Activated CD8-positive, alpha-beta memory T cell treated with anti-CD3 and anti-CD28 coated beads for 1 hour (primary cell): ENCODE measurements around the gene ILDR1.

Experiments
- DNase-seq, 2 donors: peaks; one replicate each; pipeline ENCODE4 v3.0.0-alpha.2; 2020; ENCODE audit warnings: low read depth in 1 of 2; ENCODE audit errors: extremely low read depth in 1 of 2

ILDR1 gene

GRCh38 chr3:121995161-121996137 is 26.6 kb downstream of the ILDR1 start:
- no peak for DNase-seq

GRCh38 chr3:121994551-121994950 is 27.5 kb downstream of the ILDR1 start:
- DNase-seq = no peak

- no peak for DNase-seq
Observed at GRCh38 chr3:121992601-121993560, 29.2 kb downstream of the ILDR1 start.

GRCh38 chr3:121989943-121990342 is 32.1 kb downstream of the ILDR1 start:
- no peak for DNase-seq

GRCh38 chr3:121988146-121988545 is 33.9 kb downstream of the ILDR1 start:
- no peak for DNase-seq

- DNase-seq = no peak
Observed at GRCh38 chr3:121985846-121986245, 36.2 kb downstream of the ILDR1 start.

GRCh38 chr3:121981473-121981872 is 40.6 kb downstream of the ILDR1 start:
- DNase-seq = no peak

GRCh38 chr3:121980450-121980796 is 41.6 kb downstream of the ILDR1 start:
- DNase-seq = no peak

- DNase-seq = no peak
Observed at GRCh38 chr3:121979734-121980449, 42.2 kb downstream of the ILDR1 start.

GRCh38 chr3:121979246-121979645 is 42.8 kb downstream of the ILDR1 start:
- DNase-seq = no peak

GRCh38 chr3:121976727-121977126 is 45.3 kb downstream of the ILDR1 start:
- DNase-seq = no peak

GRCh38 chr3:121975702-121976302 is 46.2 kb downstream of the ILDR1 start:
- DNase-seq = no peak

- DNase-seq = no peak
Observed at GRCh38 chr3:121974601-121975111, 47.4 kb downstream of the ILDR1 start.

- DNase-seq = no peak
Observed at GRCh38 chr3:121970047-121970446, 52.0 kb downstream of the ILDR1 start.

- DNase-seq = no peak
Observed at GRCh38 chr3:121969631-121970030, 52.4 kb downstream of the ILDR1 start.

GRCh38 chr3:121963608-121964007 is 58.4 kb downstream of the ILDR1 start:
- no peak for DNase-seq

GRCh38 chr3:121962443-121962842 is 59.6 kb downstream of the ILDR1 start:
- DNase-seq = no peak

- no peak for DNase-seq
Observed at GRCh38 chr3:121961283-121961682, 60.8 kb downstream of the ILDR1 start.

GRCh38 chr3:121958801-121959200 is 63.2 kb downstream of the ILDR1 start:
- no peak for DNase-seq

- no peak for DNase-seq
Observed at GRCh38 chr3:121957674-121958415, 64.2 kb downstream of the ILDR1 start.
